Hepatic stellate cell (primary cell): ENCODE measurements around the gene CACNA2D3.

ENCODE experiments used
- DNase-seq: peaks from one replicate; pipeline ENCODE4 v3.0.0; 2011; ENCODE audit warnings: low spot score

The CACNA2D3 gene

GRCh38 chr3:54530944-54531343 is 408.6 kb downstream of the CACNA2D3 start:
- DNase-seq: no peak

GRCh38 chr3:54531741-54532140 is 409.4 kb downstream of the CACNA2D3 start:
- DNase-seq: no peak

- DNase-seq: no peak
Observed at GRCh38 chr3:54533856-54534255, 411.5 kb downstream of the CACNA2D3 start.

GRCh38 chr3:54535619-54536018 is 413.3 kb downstream of the CACNA2D3 start:
- no peak for DNase-seq

GRCh38 chr3:54536450-54536849 is 414.1 kb downstream of the CACNA2D3 start:
- no peak for DNase-seq

GRCh38 chr3:54537506-54537905 is 415.2 kb downstream of the CACNA2D3 start:
- no peak for DNase-seq

GRCh38 chr3:54538346-54538745 is 416.0 kb downstream of the CACNA2D3 start:
- DNase-seq: no peak

GRCh38 chr3:54541369-54541768 is 419.0 kb downstream of the CACNA2D3 start:
- DNase-seq: no peak

- DNase-seq: no peak
Observed at GRCh38 chr3:54543446-54543845, 421.1 kb downstream of the CACNA2D3 start.

- DNase-seq: no peak
Observed at GRCh38 chr3:54547051-54547450, 424.7 kb downstream of the CACNA2D3 start.

- DNase-seq: no peak
Observed at GRCh38 chr3:54547846-54548245, 425.5 kb downstream of the CACNA2D3 start.

GRCh38 chr3:54549607-54550220 is 427.4 kb downstream of the CACNA2D3 start:
- DNase-seq: no peak

- DNase-seq: no peak
Observed at GRCh38 chr3:54550221-54550977, 428.0 kb downstream of the CACNA2D3 start.

GRCh38 chr3:54556630-54557029 is 434.3 kb downstream of the CACNA2D3 start:
- no peak for DNase-seq

- DNase-seq: no peak
Observed at GRCh38 chr3:54557538-54558428, 435.4 kb downstream of the CACNA2D3 start.

- no peak for DNase-seq
Observed at GRCh38 chr3:54563501-54564200, 441.3 kb downstream of the CACNA2D3 start.

- no peak for DNase-seq
Observed at GRCh38 chr3:54564374-54564925, 442.1 kb downstream of the CACNA2D3 start.

- DNase-seq: no peak
Observed at GRCh38 chr3:54565956-54566355, 443.6 kb downstream of the CACNA2D3 start.

- DNase-seq: no peak
Observed at GRCh38 chr3:54567949-54568348, 445.6 kb downstream of the CACNA2D3 start.

GRCh38 chr3:54570008-54570407 is 447.7 kb downstream of the CACNA2D3 start:
- no peak for DNase-seq

GRCh38 chr3:54572197-54572895 is 450.0 kb downstream of the CACNA2D3 start:
- no peak for DNase-seq
